WTC11 (cell line): ENCODE data around the gene TTC1.

Experiments used
- ATF1 ChIP-seq: sonication (generic); formaldehyde crosslinking; IDR thresholded peaks from 2 replicates; pipeline ENCODE4 v1.8.1; 2023; ENCODE audit warnings: mild to moderate bottlenecking, moderate library complexity, missing genetic modification reagents
- CREB1 ChIP-seq: sonication (generic); formaldehyde crosslinking; IDR thresholded peaks from 2 replicates; pipeline ENCODE4 v1.8.0; 2023; ENCODE audit warnings: mild to moderate bottlenecking, missing genetic modification reagents
- CTCF ChIP-seq: fragments of 200-600 bp; IDR thresholded peaks from 2 replicates; pipeline ENCODE4 v1.8.0; 2022; ENCODE audit warnings: antibody characterized with exemption
- IRF1 ChIP-seq: sonication (generic); formaldehyde crosslinking; IDR thresholded peaks from 2 replicates; pipeline ENCODE4 v1.8.0; 2023; ENCODE audit warnings: missing genetic modification reagents
- NFE2L1 ChIP-seq: sonication (generic); formaldehyde crosslinking; IDR thresholded peaks from 2 replicates; pipeline ENCODE4 v1.8.1; 2023; ENCODE audit warnings: missing genetic modification reagents
- NR3C1 ChIP-seq: sonication (generic); formaldehyde crosslinking; conservative IDR thresholded peaks from 2 replicates; pipeline ENCODE4 v1.8.1; 2023; ENCODE audit warnings: low read depth, mild to moderate bottlenecking, missing genetic modification reagents
- RORB ChIP-seq: fragments of 250-450 bp; sonication (Bioruptor Pico); IDR thresholded peaks from 2 replicates; pipeline ENCODE4 v1.9.0; 2021; ENCODE audit warnings: mild to moderate bottlenecking
- TEAD1 ChIP-seq: sonication (generic); formaldehyde crosslinking; IDR thresholded peaks from 2 replicates; pipeline ENCODE4 v1.8.0; 2022; ENCODE audit warnings: mild to moderate bottlenecking, missing genetic modification reagents
- TEAD4 ChIP-seq: sonication (generic); formaldehyde crosslinking; IDR thresholded peaks from 2 replicates; pipeline ENCODE4 v1.8.0; 2022; ENCODE audit warnings: mild to moderate bottlenecking, missing genetic modification reagents
- TP53 ChIP-seq: sonication (generic); formaldehyde crosslinking; IDR thresholded peaks from 2 replicates; pipeline ENCODE4 v1.8.1; 2023; ENCODE audit warnings: mild to moderate bottlenecking, missing genetic modification reagents

- TF ChIP-seq ATF1 (CRISPR knock-in tag) = no peak
- TF ChIP-seq RORB = no peak
- TF ChIP-seq TEAD4 = no peak
- no peak for TF ChIP-seq CTCF
- TF ChIP-seq CREB1 (CRISPR knock-in tag) = no peak
- TF ChIP-seq NR3C1 (CRISPR knock-in tag) = no peak
- TF ChIP-seq IRF1 = no peak
- no peak for TF ChIP-seq TEAD1
- TF ChIP-seq TP53 (CRISPR knock-in tag) = no peak
- no peak for TF ChIP-seq NFE2L1 (CRISPR knock-in tag)
These were observed 27.9 kb downstream of the TTC1 start for GRCh38 chr5:160036884-160037283.
